Suppressor macrophage treated with lipopolysaccharide for 1 hour (primary cell): ENCODE results near the gene HMG20B.
A peak's percentile ranks its signal among the peaks of the same experiment; 100 is the strongest.

Experiments used
- DNase-seq, 3 donors: peaks; one replicate each; pipeline ENCODE4 v3.0.0-alpha.2; 2020 to 2022

Gene HMG20B

GRCh38 chr19:3537438-3538240 is 35.1 kb upstream of the HMG20B start:
- DNase-seq: no peak

- no peak for DNase-seq
These were observed 34.4 kb upstream of the HMG20B start for GRCh38 chr19:3538258-3538929.

- no peak for DNase-seq
These were observed 33.6 kb upstream of the HMG20B start, which contains the start of gene TEKTIP1 for GRCh38 chr19:3538965-3539755. TEKTIP1 (plus strand) TSS chr19:3539174; CDS start chr19:3539178, 4 bp downstream.

- DNase-seq: no peak
These were observed 33.0 kb upstream of the HMG20B start for GRCh38 chr19:3539756-3540118.

DNA sequence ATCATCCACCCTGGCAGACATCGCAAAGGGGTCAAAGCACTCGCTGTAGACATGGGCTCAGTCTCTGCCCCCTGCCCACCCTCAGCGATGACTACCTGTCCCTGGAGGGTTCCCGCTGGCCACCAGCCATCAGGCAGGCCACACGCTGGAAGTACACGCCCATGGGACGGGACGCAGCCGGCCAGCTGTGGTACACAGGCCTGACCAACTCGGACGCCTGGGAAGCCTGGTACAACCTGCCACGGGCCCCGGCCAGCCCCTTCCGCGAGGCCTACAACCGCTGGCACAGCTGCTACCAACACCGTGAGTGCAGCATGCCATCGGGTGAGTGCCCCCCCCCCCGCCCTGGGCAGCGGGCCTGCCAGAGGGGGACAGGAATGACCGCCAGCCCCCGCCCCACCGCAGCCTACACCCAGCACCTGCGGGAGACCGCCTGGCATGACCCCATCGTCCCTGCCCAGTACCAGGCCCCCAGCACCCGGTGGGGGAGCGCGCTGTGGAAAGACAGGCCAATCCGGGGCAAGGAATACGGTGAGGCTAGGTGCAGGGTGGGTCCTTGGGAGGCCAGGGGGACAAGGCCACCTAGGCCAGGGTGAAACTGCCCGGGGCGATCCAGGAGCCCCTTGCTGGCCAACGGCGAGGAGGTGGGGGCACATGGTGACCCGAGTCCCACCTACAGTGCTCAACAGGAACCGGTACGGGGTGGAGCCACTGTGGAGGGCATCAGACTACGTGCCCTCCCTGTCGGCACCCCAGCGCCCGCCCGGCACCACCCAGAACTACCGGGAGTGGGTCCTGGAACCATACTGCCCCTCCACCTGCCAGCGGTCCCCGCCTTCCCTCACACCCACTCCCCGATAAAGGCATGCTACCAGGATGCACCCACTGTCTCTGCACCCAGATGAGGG is 29.3 kb upstream of the HMG20B start:
- no peak for DNase-seq

DNA sequence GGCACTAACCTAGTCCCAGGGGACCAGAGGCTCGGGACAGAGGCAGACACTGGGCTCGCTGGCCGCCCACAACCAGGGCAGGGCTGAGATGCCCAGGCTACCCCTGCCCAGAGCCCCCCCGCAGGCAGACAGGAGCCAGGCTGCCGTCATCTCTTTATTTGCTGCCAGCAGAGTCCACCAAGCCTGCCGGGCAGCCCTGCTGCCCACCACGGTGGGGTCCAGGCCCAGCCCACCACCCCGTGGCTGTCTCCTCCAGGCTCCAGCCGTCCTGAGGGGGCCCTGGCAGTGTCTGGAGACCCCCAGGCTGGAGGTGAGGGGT is 28.7 kb upstream of the HMG20B start:
- no peak for DNase-seq

- peak; percentile 76 to 85 (median 80) for DNase-seq
These were observed 27.7 kb upstream of the HMG20B start for GRCh38 chr19:3544742-3545668.

DNA sequence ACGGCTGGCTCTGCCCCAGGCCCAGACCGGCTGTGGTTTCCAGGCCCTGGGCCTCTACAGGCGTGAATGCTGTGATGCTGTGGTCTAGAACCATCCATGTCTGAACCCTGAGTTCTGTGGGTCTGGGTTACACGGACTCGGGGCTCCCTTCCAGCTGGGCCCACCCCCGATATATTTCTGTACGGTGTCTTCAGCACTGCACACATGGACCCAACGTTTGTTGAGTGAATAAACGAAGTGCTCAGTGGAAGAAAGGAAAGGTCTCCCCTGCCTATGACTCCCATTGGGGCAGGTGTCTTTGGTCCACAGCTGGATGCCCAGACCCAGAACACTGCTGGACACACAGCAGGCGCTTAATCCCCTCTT is 27.1 kb upstream of the HMG20B start:
- no peak for DNase-seq

DNA sequence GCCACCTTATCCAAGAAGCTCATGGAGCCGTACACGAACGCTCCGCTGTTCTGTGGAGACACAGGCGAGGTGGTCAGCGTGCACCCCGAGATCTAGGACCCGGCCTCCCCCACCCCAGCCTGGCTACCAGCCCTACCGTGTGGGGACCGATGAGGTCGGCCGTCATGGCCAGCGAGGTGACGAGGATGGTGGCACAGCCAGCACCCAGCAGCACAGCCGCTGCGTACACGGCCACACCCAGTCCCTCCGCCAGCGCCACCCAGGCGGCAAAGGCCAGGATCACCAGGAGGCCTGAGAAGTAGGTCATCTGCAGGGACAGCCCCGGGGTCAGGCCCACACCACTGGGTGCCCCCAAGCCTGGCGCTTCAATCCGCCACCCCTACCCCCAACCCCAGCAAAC is 26.6 kb upstream of the HMG20B start:
- no peak for DNase-seq

DNA sequence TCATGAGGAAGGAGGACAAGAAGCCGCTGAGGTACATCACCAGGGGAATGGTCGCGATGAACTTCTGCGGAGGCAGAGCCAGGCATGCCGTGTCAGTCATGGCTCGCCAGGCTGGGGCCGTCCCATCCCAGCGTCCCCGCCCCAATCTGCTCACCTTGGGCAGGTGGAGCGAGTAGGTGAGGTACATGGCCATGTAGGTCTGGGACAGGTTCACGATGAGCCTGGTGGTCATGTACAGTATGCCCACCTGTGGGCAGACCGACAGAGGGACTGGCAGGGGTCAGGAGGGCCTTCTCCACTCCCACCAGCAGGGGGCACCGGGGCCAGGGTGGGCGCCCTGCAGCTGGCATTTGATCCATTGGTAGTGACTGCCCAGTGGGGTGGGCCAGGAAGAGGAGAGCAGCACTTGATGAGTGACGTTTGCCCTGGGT is 25.4 kb upstream of the HMG20B start:
- peak in 2 of 3 donors; percentile 42 to 78 for DNase-seq

DNA sequence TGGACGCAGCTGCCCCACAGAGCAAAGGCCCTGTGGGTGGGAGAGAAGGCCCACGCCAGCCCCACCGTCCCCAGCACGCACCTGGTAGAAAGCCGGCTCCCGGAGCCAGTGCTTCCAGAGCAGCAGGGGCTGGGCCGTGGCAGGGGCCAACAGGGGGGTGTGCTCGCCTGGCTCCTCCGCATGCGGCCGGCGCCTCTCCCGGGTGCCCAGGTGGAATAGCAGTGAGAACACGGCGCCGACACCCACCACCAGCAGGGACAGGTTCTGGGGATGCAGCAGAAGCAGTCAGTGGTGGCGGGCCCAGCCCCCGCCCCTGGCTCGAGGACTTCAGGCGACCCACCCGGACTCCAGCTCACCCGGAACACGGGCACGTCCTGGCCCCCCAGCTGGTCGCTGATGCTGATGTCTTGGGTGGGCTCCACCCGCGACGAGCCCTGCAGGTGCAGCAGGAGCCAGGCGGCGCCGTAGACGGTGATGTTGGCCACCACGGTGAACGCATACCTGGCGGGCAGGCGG is 24.9 kb upstream of the HMG20B start:
- DNase-seq: no peak

- peak; percentile 74 to 85 (median 76) for DNase-seq
These were observed 24.1 kb upstream of the HMG20B start for GRCh38 chr19:3548606-3549005.

DNA sequence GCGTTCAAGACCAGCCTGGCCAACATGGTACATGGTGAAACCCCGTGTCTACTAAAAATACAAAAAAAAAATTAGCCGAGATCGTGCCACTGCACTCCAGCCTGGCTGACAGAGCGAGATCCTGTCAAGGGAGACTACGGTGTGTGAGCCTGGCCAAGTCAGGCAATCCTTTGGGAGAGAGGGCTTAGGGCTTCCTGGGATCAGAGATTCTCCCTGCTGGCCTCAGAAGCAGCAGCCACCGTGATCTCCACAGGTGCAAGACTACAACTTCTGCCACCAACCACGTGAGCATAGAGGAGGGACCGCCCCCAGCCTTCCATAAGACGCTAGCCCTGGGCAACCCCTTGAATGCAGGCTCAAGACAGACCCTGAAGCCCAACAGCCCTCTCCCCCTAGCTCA is 22.9 kb upstream of the HMG20B start:
- no peak for DNase-seq

GRCh38 chr19:3550947-3551791 is 21.6 kb upstream of the HMG20B start:
- DNase-seq: no peak

DNA sequence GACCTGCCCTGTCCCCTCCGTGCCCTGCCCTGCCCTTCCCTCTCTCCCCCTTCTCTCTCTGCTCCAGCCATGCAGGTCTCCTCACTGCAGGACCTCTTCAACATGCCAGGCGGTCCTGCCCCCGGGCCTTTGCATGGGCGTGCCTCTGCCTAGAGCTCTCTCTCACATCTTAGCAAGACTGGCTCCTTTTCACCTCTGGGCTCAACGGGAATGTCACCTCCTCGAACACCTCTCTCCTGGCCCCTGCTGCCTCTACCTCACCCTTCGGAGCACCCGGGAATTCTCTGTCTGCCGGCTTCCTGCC is 21.0 kb upstream of the HMG20B start:
- no peak for DNase-seq

GRCh38 chr19:3554254-3555083 is 18.3 kb upstream of the HMG20B start:
- DNase-seq: peak in 2 of 3 donors; percentile 46 to 48

GRCh38 chr19:3555653-3556422 is 16.9 kb upstream of the HMG20B start:
- peak in 1 of 3 donors; percentile 5 for DNase-seq

- no peak for DNase-seq
These were observed 16.2 kb upstream of the HMG20B start for GRCh38 chr19:3556423-3556977.
